ENCODE data around the gene PDXDC1. TPM values are rescaled to one million over a fixed set of nuclear protein-coding genes. Genes with fewer than 3 reads are reported as not detected.

The PDXDC1 gene
- total and polyA plus RNA-seq, 9 of the 15 experiments (the other 6 are each of a cell fraction or from before 2014, with no cell fraction given), result 5.1 to 95.4 (median 45.8) TPM

DNA sequence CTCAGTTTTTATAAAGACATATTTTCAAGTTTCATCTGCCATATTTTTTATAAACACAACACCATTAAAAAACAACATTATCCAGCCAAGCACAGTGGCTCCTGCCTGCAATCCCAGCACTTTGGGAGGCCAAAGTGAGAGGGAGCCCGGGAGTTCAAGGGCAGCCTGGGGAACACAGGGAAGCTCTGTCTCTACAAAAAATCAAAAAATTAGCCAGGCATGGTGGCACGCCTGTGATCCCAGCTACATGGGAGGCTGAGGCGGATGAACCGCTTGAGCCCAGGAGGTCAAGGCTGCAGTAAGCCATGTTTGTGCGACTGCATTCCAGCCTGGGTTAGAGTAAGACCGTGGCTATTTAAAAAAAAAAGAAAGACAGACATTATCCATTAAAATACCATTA, 98.3 kb downstream of the PDXDC1 start:
- no peaks in the 10 kb centered on the region for H3K27me3 ChIP-seq (ENCODE audit: control insufficient read depth in 2 of 2, insufficient read depth in 2 of 2, low read length in 2 of 2)
- intact Hi-C loops (cut with micrococcal nuclease) (no loop called here), in situ Hi-C loops (cut with MboI) (loop anchor here (25.0 kb wide), 1 partner anchor 186 kb away; no protein-coding TSS in a partner anchor)
- no peaks in the 10 kb centered on the region for H3K79me2 ChIP-seq (ENCODE audit: control insufficient read depth, insufficient read depth, low read length)
- H4K20me1 ChIP-seq (replicated peaks; ENCODE audit: control insufficient read depth, insufficient read depth, low read length), result no peaks in the 10 kb centered on the region
- H3K4me2 ChIP-seq (ENCODE audit: insufficient read depth, low read length), result no peak overlapping the region
- H3K4me1 ChIP-seq (replicated peaks in 1 of 2; ENCODE audit: control insufficient read depth in 2 of 2, insufficient read depth in 2 of 2, low read length in 2 of 2), result no peaks in the 10 kb centered on the region
- H3K9ac ChIP-seq (ENCODE audit: insufficient read depth in 1 of 2, low read depth in 2 of 2, low read length in 2 of 2), result no peak overlapping the region
- 93% methylated on average over 5 of the region's 6 CpGs for WGBS (ENCODE audit: insufficient coverage, low coverage, missing lambda C conversion rate)
- H3K36me3 ChIP-seq (ENCODE audit: control insufficient read depth, insufficient read depth, low read length), result peaks cover 77% of the 10 kb centered on the region
- H3K9me1 ChIP-seq (ENCODE audit: control insufficient read depth, insufficient read depth, low read length), result no peaks in the 10 kb centered on the region
- CTCF ChIA-PET (ENCODE audit: low intra/inter-chr PET ratio), result no interaction called here
- FAIRE-seq, result no peak
- no peak overlapping the region for H3K4me3 ChIP-seq
- no peak for DNase-seq (ENCODE audit: extremely low read depth in 1 of 4, low spot score in 3 of 4)
- TF ChIP-seq LARP7 (IDR thresholded peaks at IDR 0.05) (no peak), BHLHE40 (IDR thresholded peaks at IDR 0.05; ENCODE audit: low read length) (no peak), ZNF695 (CRISPR knock-in tag; IDR thresholded peaks at IDR 0.05) (no peak), U2AF1 (optimal IDR thresholded peaks at IDR 0.05; ENCODE audit: low read depth, low read length) (no peak), ZNF134 (CRISPR knock-in tag; conservative IDR thresholded peaks at IDR 0.05) (no peak), ZNF217 (CRISPR knock-in tag; IDR thresholded peaks at IDR 0.05) (no peak), ZNF79 (CRISPR knock-in tag; IDR thresholded peaks at IDR 0.05; ENCODE audit: low read depth) (no peak), ZNF449 (CRISPR knock-in tag; IDR thresholded peaks at IDR 0.05) (no peak), POLR3A (IDR thresholded peaks at IDR 0.05; ENCODE audit: borderline replicate concordance, extremely low read depth, insufficient read depth, insufficient read length) (no peak), LEF1 (IDR thresholded peaks at IDR 0.05) (no peak), CBX8 (IDR thresholded peaks at IDR 0.05; ENCODE audit: borderline replicate concordance, extremely low read depth, low read depth, low read length, poor library complexity, severe bottlenecking) (no peak), POLR2G (IDR thresholded peaks at IDR 0.05; ENCODE audit: low read depth, low read length) (no peak), MAX (CRISPR knock-in tag; IDR thresholded peaks at IDR 0.05) (no peak), PHF21A (IDR thresholded peaks at IDR 0.05; ENCODE audit: borderline replicate concordance, low read depth) (no peak), PKNOX1 (IDR thresholded peaks at IDR 0.05) (no peak)
- TF ChIP-seq, protein P1, sequence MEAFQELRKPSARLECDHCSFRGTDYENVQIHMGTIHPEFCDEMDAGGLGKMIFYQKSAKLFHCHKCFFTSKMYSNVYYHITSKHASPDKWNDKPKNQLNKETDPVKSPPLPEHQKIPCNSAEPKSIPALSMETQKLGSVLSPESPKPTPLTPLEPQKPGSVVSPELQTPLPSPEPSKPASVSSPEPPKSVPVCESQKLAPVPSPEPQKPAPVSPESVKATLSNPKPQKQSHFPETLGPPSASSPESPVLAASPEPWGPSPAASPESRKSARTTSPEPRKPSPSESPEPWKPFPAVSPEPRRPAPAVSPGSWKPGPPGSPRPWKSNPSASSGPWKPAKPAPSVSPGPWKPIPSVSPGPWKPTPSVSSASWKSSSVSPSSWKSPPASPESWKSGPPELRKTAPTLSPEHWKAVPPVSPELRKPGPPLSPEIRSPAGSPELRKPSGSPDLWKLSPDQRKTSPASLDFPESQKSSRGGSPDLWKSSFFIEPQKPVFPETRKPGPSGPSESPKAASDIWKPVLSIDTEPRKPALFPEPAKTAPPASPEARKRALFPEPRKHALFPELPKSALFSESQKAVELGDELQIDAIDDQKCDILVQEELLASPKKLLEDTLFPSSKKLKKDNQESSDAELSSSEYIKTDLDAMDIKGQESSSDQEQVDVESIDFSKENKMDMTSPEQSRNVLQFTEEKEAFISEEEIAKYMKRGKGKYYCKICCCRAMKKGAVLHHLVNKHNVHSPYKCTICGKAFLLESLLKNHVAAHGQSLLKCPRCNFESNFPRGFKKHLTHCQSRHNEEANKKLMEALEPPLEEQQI (IDR thresholded peaks at IDR 0.05), result no peak
- no peak overlapping the region for H2AFZ ChIP-seq (ENCODE audit: low read depth, low read length)
- H3K27ac ChIP-seq (ENCODE audit: extremely low read depth, low read depth, low read length), result no peak overlapping the region
- POLR2A ChIA-PET, result interaction anchor here (0.6 kb wide), 1 partner anchor 1016 kb away, joined by 3 read pairs; no protein-coding TSS in a partner anchor
- ATAC-seq, result no peak
- no TSS peak for BruUV-seq (replicated peaks)
- no peaks in the 10 kb centered on the region for H3K9me3 ChIP-seq (replicated peaks; ENCODE audit: control insufficient read depth, insufficient read depth, low read depth, low read length)

All from K562 (cell line).